ENCODE results near the gene RPS8.
"Not testable (repeated sequence)": the region's sequence is repeated elsewhere in the genome, so short reads cannot be mapped to it uniquely, and the experiment has no call there.

The RPS8 gene

GRCh38 chr1:44810101-44810761 lies 34.9 kb downstream of the RPS8 start:
- H4K91ac ChIP-seq (ENCODE audit: low read depth, low read length), result peak overlapping the region; percentile 64
- H4K8ac ChIP-seq (ENCODE audit: low read depth, low read length), result peak overlapping the region; percentile 0
- H2AK5ac ChIP-seq (ENCODE audit: low read length), result peak overlapping the region; percentile 45
- H4K12ac ChIP-seq (ENCODE audit: low read depth, low read length), result no peak overlapping the region
- peak overlapping the region; percentile 41 for H3K14ac ChIP-seq (ENCODE audit: low read length)
- H3K79me1 ChIP-seq (ENCODE audit: low read length), result peaks cover 58% of the 10 kb centered on the region
- peak in 1 of 2 donors; percentile 0 for DNase-seq
- no peak overlapping the region for H3K9ac ChIP-seq (ENCODE audit: low read length)
- peaks cover 23% of the 10 kb centered on the region for H3K79me2 ChIP-seq (ENCODE audit: control insufficient read depth, insufficient read depth, low read length, poor library complexity)
- no peaks in the 10 kb centered on the region for H3K27me3 ChIP-seq (ENCODE audit: insufficient read depth, low read length)
- H3K4me1 ChIP-seq (ENCODE audit: control insufficient read depth in 1 of 2, insufficient read depth in 2 of 2, low read length in 2 of 2), result peaks cover 75% of the 10 kb centered on the region in 2 experiments
- no peak overlapping the region for H3K4ac ChIP-seq (ENCODE audit: low read depth, low read length)
- no peak overlapping the region for H3K4me2 ChIP-seq (ENCODE audit: low read length)
- H3K36me3 ChIP-seq (ENCODE audit: control insufficient read depth in 1 of 2, insufficient read depth in 2 of 2, low read length in 2 of 2), result peaks cover 21 to 24% of the 10 kb centered on the region in 2 experiments
- peak overlapping the region; percentile 2 for H2AFZ ChIP-seq (ENCODE audit: insufficient read depth, low read length, poor library complexity)
- peak overlapping the region; percentile 13 for H2BK120ac ChIP-seq (ENCODE audit: insufficient read depth, low read length, poor library complexity)
- no peak overlapping the region for H2BK5ac ChIP-seq (ENCODE audit: low read depth, low read length, poor library complexity)
- H2BK12ac ChIP-seq (ENCODE audit: low read length), result peak overlapping the region; percentile 61
- no peak overlapping the region for H3K4me3 ChIP-seq (ENCODE audit: low read depth, low read length)
- peak overlapping the region; percentile 92 for H3K18ac ChIP-seq (ENCODE audit: low read length)
- no CpG with 5 or more reads among the region's 12 CpGs for WGBS (ENCODE audit: extremely low coverage, insufficient coverage, insufficient read length)
- H3K27ac ChIP-seq (ENCODE audit: low read depth, low read length), result no peak overlapping the region
- no peak overlapping the region for H3K23ac ChIP-seq (ENCODE audit: low read length)
- no peaks in the 10 kb centered on the region for H3K9me3 ChIP-seq (ENCODE audit: insufficient read depth, low read depth, low read length)

DNA sequence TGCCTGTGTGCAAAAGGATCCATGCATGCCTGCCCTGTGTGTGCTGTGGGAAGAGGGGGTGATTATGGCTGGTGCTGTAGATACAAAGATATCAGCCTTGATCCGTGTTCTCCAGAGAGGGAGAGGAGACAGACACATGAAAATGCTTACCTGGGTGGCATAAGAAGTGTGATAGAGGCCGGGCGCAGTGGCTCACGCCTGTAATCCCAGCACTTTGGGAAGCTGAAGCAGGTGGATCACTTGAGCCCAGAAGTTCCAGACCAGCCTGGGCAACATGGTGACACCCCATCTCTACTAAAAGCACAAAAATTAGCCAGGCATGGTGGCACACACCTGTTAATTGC lies 35.4 kb downstream of the RPS8 start:
- H2BK5ac ChIP-seq (ENCODE audit: low read depth, low read length, poor library complexity); H3K9me3 ChIP-seq (ENCODE audit: insufficient read depth, low read depth, low read length); DNase-seq; H4K8ac ChIP-seq (ENCODE audit: low read depth, low read length); H3K4ac ChIP-seq (ENCODE audit: low read depth, low read length); H3K27ac ChIP-seq (ENCODE audit: low read depth, low read length); H3K18ac ChIP-seq (ENCODE audit: low read length); H3K4me2 ChIP-seq (ENCODE audit: low read length); H3K9ac ChIP-seq (ENCODE audit: low read length); H3K4me3 ChIP-seq (ENCODE audit: low read depth, low read length); H2BK120ac ChIP-seq (ENCODE audit: insufficient read depth, low read length, poor library complexity); H4K12ac ChIP-seq (ENCODE audit: low read depth, low read length); H3K27me3 ChIP-seq (ENCODE audit: insufficient read depth, low read length); H3K23ac ChIP-seq (ENCODE audit: low read length): not testable (repeated sequence)
- Histone ChIP-seq H3K4me1 (ENCODE audit: control insufficient read depth in 1 of 2, insufficient read depth in 2 of 2, low read length in 2 of 2) (peaks cover 70 to 75% of the 10 kb centered on the region in 2 experiments), H3K36me3 (ENCODE audit: control insufficient read depth in 1 of 2, insufficient read depth in 2 of 2, low read length in 2 of 2) (peaks cover 16 to 19% of the 10 kb centered on the region in 2 experiments), H3K14ac (ENCODE audit: low read length) (peak overlapping the region; percentile 41), H3K79me1 (ENCODE audit: low read length) (peaks cover 58% of the 10 kb centered on the region), H3K79me2 (ENCODE audit: control insufficient read depth, insufficient read depth, low read length, poor library complexity) (peaks cover 23% of the 10 kb centered on the region), H4K91ac (ENCODE audit: low read depth, low read length) (peak overlapping the region; percentile 64), H2BK12ac (ENCODE audit: low read length) (peak overlapping the region; percentile 61), H2AFZ (ENCODE audit: insufficient read depth, low read length, poor library complexity) (peak overlapping the region; percentile 2), H2AK5ac (ENCODE audit: low read length) (peak overlapping the region; percentile 11)
- no CpG with 5 or more reads among the region's 4 CpGs for WGBS (ENCODE audit: extremely low coverage, insufficient coverage, insufficient read length)

DNA sequence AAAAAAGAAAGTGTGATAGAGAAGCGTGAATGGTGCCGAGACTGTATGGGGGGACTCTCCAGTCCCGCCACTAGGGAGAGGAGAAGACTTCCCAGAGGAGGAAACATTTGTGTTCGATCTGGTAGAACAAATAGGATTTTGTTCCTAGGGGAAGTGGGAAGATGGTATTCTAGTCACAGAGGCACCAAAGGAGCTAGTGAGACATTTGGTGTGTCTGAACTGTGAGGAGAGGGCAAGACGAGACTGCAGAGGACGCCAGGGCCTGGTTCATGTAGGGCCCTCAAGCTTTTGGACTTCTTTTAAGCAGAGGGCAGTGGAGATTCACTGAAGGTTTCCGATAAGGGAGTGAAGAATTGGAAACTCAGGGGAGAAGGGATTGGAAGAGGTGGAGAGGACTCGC lies 35.9 kb downstream of the RPS8 start:
- Histone ChIP-seq H3K4me3 (ENCODE audit: low read depth, low read length) (no peak overlapping the region), H3K18ac (ENCODE audit: low read length) (peak overlapping the region; percentile 28), H4K12ac (ENCODE audit: low read depth, low read length) (no peak overlapping the region), H3K27ac (ENCODE audit: low read depth, low read length) (peak overlapping the region; percentile 40), H2AFZ (ENCODE audit: insufficient read depth, low read length, poor library complexity) (no peak overlapping the region), H2BK12ac (ENCODE audit: low read length) (peak overlapping the region; percentile 41), H2AK5ac (ENCODE audit: low read length) (peak overlapping the region; percentile 34), H3K4me2 (ENCODE audit: low read length) (no peak overlapping the region), H3K79me2 (ENCODE audit: control insufficient read depth, insufficient read depth, low read length, poor library complexity) (peaks cover 23% of the 10 kb centered on the region), H3K23ac (ENCODE audit: low read length) (no peak overlapping the region), H3K14ac (ENCODE audit: low read length) (no peak overlapping the region), H4K91ac (ENCODE audit: low read depth, low read length) (peak overlapping the region; percentile 74), H3K9ac (ENCODE audit: low read length) (no peak overlapping the region), H3K4me1 (ENCODE audit: control insufficient read depth in 1 of 2, insufficient read depth in 2 of 2, low read length in 2 of 2) (peaks cover 65 to 70% of the 10 kb centered on the region in 2 experiments), H3K4ac (ENCODE audit: low read depth, low read length) (peak overlapping the region; percentile 9), H3K27me3 (ENCODE audit: insufficient read depth, low read length) (no peaks in the 10 kb centered on the region), H4K8ac (ENCODE audit: low read depth, low read length) (no peak overlapping the region), H2BK5ac (ENCODE audit: low read depth, low read length, poor library complexity) (no peak overlapping the region), H2BK120ac (ENCODE audit: insufficient read depth, low read length, poor library complexity) (no peak overlapping the region), H3K9me3 (ENCODE audit: insufficient read depth, low read depth, low read length) (no peaks in the 10 kb centered on the region), H3K79me1 (ENCODE audit: low read length) (peaks cover 55% of the 10 kb centered on the region), H3K36me3 (ENCODE audit: control insufficient read depth in 1 of 2, insufficient read depth in 2 of 2, low read length in 2 of 2) (peaks cover 13 to 14% of the 10 kb centered on the region in 2 experiments)
- DNase-seq, result no peak
- no CpG with 5 or more reads among the region's 8 CpGs for WGBS (ENCODE audit: extremely low coverage, insufficient coverage, insufficient read length)

DNA sequence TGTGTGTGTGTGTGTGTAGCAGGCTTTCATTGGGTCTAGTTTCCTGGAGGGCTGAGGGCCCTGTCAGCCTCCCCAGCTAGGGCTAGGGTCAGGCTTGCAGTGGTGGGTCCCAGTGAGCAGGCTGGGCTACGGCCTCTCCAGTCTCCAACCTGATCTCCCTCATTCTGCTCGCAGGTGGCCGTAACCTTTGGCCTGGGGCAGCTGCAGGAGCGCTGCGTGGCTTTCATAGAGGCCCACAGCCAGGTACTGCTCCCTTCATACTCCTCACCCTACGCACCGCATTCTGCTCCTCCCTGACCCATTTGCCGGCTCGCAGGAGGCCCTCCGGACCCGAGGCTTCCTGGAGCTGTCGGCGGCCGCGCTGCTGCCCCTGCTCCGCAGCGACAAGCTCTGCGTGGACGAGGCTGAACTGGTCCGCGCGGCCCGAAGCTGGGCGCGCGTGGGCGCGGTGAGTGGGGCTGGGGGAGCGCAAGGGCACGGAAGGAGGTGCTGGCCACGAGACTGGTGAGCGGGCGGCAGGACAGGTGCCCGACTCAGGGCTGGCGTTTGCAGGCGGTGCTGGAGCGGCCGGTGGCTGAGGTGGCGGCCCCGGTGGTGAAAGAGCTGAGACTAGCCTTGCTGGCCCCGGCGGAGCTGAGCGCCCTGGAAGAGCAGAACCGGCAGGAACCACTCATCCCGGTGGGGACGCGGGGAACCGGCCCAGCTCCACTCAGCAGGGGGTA lies 37.6 kb downstream of the RPS8 start:
- peak overlapping the region; percentile 7 for H2BK120ac ChIP-seq (ENCODE audit: insufficient read depth, low read length, poor library complexity)
- peak overlapping the region; percentile 21 for H3K4me3 ChIP-seq (ENCODE audit: low read depth, low read length)
- peaks cover 39% of the 10 kb centered on the region for H3K79me1 ChIP-seq (ENCODE audit: low read length)
- H3K79me2 ChIP-seq (ENCODE audit: control insufficient read depth, insufficient read depth, low read length, poor library complexity), result peaks cover 13% of the 10 kb centered on the region
- H3K27ac ChIP-seq (ENCODE audit: low read depth, low read length), result no peak overlapping the region
- peak overlapping the region; percentile 65 for H2BK12ac ChIP-seq (ENCODE audit: low read length)
- peak overlapping the region; percentile 55 for H3K18ac ChIP-seq (ENCODE audit: low read length)
- peak overlapping the region; percentile 73 for H4K8ac ChIP-seq (ENCODE audit: low read depth, low read length)
- H2AK5ac ChIP-seq (ENCODE audit: low read length), result peak overlapping the region; percentile 56
- H3K36me3 ChIP-seq (ENCODE audit: control insufficient read depth in 1 of 2, insufficient read depth in 2 of 2, low read length in 2 of 2), result peaks cover 9 to 12% of the 10 kb centered on the region in 2 experiments
- H3K4me1 ChIP-seq (ENCODE audit: control insufficient read depth in 1 of 2, insufficient read depth in 2 of 2, low read length in 2 of 2), result peaks cover 51 to 56% of the 10 kb centered on the region in 2 experiments
- H2BK5ac ChIP-seq (ENCODE audit: low read depth, low read length, poor library complexity), result no peak overlapping the region
- H2AFZ ChIP-seq (ENCODE audit: insufficient read depth, low read length, poor library complexity), result peak overlapping the region; percentile 8
- peak overlapping the region; percentile 42 for H4K91ac ChIP-seq (ENCODE audit: low read depth, low read length)
- H3K27me3 ChIP-seq (ENCODE audit: insufficient read depth, low read length), result no peaks in the 10 kb centered on the region
- peak; percentile 47 to 58 for DNase-seq
- H3K9me3 ChIP-seq (ENCODE audit: insufficient read depth, low read depth, low read length), result no peaks in the 10 kb centered on the region
- H3K4ac ChIP-seq (ENCODE audit: low read depth, low read length), result peak overlapping the region; percentile 20
- peak overlapping the region; percentile 4 for H4K12ac ChIP-seq (ENCODE audit: low read depth, low read length)
- H3K14ac ChIP-seq (ENCODE audit: low read length), result peak overlapping the region; percentile 7
- H3K23ac ChIP-seq (ENCODE audit: low read length), result no peak overlapping the region
- peak overlapping the region; percentile 65 for H3K4me2 ChIP-seq (ENCODE audit: low read length)
- H3K9ac ChIP-seq (ENCODE audit: low read length), result no peak overlapping the region
- no CpG with 5 or more reads among the region's 48 CpGs for WGBS (ENCODE audit: extremely low coverage, insufficient coverage, insufficient read length)
